ENCODE results near the gene PITPNC1. TPM values are rescaled to one million over a fixed set of nuclear protein-coding genes. Genes with fewer than 3 reads are reported as not detected.

PITPNC1 gene
- total RNA-seq, 4 donors from 2014 or later, result 4.1 to 45.1 (median 8.7) TPM

DNA sequence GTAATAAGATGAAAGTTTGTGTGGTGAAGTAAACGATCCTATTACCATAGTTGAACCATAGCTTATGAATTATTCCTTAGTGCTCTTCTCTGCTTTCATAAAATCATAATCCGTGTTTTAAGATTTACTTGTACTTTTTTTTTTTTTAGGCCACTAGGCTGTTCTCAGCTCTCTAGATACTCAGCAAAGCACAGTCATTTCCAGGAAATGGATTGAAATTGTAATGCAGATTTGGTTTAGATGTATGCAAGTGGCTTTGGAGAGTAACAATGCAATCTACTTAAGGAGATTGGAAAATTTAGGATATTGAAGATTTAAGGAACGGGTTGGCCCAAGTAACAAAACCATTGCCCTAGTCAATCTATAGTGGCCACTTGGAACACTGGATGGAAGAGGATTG is 125.1 kb downstream of the PITPNC1 start:
- TF ChIP-seq POLR2A (IDR thresholded peaks at IDR 0.05), result no peak
- TF ChIP-seq, protein P1, sequence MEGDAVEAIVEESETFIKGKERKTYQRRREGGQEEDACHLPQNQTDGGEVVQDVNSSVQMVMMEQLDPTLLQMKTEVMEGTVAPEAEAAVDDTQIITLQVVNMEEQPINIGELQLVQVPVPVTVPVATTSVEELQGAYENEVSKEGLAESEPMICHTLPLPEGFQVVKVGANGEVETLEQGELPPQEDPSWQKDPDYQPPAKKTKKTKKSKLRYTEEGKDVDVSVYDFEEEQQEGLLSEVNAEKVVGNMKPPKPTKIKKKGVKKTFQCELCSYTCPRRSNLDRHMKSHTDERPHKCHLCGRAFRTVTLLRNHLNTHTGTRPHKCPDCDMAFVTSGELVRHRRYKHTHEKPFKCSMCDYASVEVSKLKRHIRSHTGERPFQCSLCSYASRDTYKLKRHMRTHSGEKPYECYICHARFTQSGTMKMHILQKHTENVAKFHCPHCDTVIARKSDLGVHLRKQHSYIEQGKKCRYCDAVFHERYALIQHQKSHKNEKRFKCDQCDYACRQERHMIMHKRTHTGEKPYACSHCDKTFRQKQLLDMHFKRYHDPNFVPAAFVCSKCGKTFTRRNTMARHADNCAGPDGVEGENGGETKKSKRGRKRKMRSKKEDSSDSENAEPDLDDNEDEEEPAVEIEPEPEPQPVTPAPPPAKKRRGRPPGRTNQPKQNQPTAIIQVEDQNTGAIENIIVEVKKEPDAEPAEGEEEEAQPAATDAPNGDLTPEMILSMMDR (IDR thresholded peaks at IDR 0.05), result no peak
- no peaks in the 10 kb centered on the region for H3K9me3 ChIP-seq
- no peak overlapping the region for H3K27ac ChIP-seq
- intact Hi-C loops (cut with DNase I; ENCODE audit: low total_unique reads), result no loop called here
- no peaks in the 10 kb centered on the region for H3K36me3 ChIP-seq
- DNase-seq, result no peak
- no peaks in the 10 kb centered on the region for H3K4me1 ChIP-seq
- no peaks in the 10 kb centered on the region for H3K27me3 ChIP-seq
- no peak overlapping the region for H3K4me3 ChIP-seq

DNA sequence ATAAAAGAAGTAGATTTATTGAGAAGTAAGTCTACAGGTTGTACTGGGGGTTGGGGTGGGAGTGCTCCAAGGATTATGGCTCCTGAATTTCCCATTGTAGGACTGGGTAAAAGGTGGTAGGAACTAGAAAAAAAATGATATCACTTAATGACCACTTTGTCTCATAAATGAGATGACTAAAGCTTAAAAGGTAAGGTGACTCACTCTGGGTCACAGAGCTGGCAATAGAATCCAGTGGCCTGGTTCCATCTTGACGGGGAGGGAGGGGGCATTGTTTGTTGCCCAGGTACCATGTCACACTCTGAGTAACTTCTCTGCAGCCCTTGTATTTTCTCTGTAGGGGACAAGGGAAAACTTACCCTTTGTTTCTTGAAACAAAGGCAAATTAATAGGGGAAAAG is 126.1 kb downstream of the PITPNC1 start:
- no peak for DNase-seq
- Histone ChIP-seq H3K27ac (no peak overlapping the region), H3K9me3 (no peaks in the 10 kb centered on the region), H3K27me3 (no peaks in the 10 kb centered on the region), H3K4me1 (no peaks in the 10 kb centered on the region), H3K4me3 (no peak overlapping the region), H3K36me3 (no peaks in the 10 kb centered on the region)
- intact Hi-C loops (cut with DNase I; ENCODE audit: low total_unique reads), result no loop called here
- TF ChIP-seq, protein P1 (IDR thresholded peaks at IDR 0.05), result no peak
- TF ChIP-seq POLR2A (IDR thresholded peaks at IDR 0.05), result no peak

DNA sequence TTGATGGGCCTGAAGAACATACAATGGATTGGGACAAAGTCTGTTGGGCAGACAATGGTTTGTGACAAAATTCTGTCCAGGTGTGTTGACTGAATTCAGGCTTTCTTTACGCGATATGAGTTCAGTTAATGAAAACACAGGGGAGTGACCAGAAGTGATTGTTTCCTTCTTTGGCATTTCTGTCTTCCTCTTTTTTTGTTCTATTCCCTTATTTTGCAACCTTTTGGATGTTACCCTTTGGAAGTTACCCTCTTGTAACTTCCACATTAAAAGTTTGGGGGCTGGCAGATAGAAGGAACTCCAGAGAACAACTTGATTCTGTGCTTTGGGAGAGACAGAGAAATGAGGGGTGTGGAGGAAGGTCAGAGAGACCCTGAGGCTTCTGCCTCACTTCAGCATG is 126.7 kb downstream of the PITPNC1 start:
- Histone ChIP-seq H3K27me3 (no peaks in the 10 kb centered on the region), H3K27ac (no peak overlapping the region), H3K4me3 (no peak overlapping the region), H3K4me1 (no peaks in the 10 kb centered on the region), H3K9me3 (no peaks in the 10 kb centered on the region), H3K36me3 (no peaks in the 10 kb centered on the region)
- no peak for DNase-seq
- intact Hi-C loops (cut with DNase I; ENCODE audit: low total_unique reads), result no loop called here
- no peak for TF ChIP-seq POLR2A (IDR thresholded peaks at IDR 0.05)
- TF ChIP-seq, protein P1 (IDR thresholded peaks at IDR 0.05), result no peak

DNA sequence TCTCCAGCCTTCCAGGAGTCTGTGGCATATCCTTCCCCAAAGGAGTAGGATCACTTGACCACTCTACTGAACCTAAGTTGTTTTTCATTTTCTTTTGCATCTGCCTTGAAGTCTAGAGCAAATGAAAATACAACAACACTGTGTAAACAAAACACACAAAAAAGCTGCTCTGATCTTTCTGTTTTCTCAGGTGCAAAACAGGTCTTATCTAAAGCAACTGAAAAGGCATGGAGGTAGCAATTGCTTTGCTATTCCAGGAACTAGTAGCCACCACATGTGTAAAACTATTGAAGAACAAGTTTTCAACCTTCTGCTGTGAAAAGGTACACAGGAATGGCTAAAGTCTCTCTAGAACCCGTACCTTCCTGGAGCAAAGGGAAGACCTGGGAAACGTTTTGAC is 127.1 kb downstream of the PITPNC1 start:
- DNase-seq, result no peak
- Histone ChIP-seq H3K4me1 (no peaks in the 10 kb centered on the region), H3K36me3 (no peaks in the 10 kb centered on the region), H3K9me3 (no peaks in the 10 kb centered on the region), H3K27ac (no peak overlapping the region), H3K27me3 (no peaks in the 10 kb centered on the region), H3K4me3 (no peak overlapping the region)
- no peak for TF ChIP-seq POLR2A (IDR thresholded peaks at IDR 0.05)
- TF ChIP-seq, protein P1 (IDR thresholded peaks at IDR 0.05), result no peak
- intact Hi-C loops (cut with DNase I; ENCODE audit: low total_unique reads), result no loop called here

DNA sequence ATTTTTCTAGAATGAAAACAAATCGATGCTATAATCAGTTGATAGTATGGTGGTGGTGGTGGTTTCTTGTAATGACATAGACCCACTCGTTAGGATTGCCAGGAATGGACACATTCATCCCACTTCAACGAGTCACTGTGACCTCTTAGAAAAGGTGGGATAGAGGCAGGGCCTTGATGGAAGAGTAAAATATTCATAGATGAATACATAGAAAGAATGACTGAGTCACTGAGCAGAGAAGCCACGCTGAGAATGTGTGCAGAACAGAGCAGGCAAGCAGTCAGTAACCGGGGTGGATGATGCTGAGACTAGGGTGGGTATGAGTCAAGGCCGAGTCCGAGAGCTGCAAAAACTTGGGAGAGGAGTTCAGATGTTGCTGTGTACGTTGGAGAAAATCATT is 129.9 kb downstream of the PITPNC1 start:
- no peaks in the 10 kb centered on the region for H3K4me1 ChIP-seq
- no peak overlapping the region for H3K27ac ChIP-seq
- H3K27me3 ChIP-seq, result no peaks in the 10 kb centered on the region
- H3K9me3 ChIP-seq, result no peaks in the 10 kb centered on the region
- no peak for DNase-seq
- intact Hi-C loops (cut with DNase I; ENCODE audit: low total_unique reads), result no loop called here
- H3K4me3 ChIP-seq, result no peak overlapping the region
- H3K36me3 ChIP-seq, result no peaks in the 10 kb centered on the region
- no peak for TF ChIP-seq POLR2A (IDR thresholded peaks at IDR 0.05)
- TF ChIP-seq, protein P1 (IDR thresholded peaks at IDR 0.05), result no peak

Measured in uterus (tissue), 4 donors.